GM18867 (cell line): Measurements from ENCODE around the gene TP53BP2.
A peak's percentile ranks its signal among the peaks of the same experiment; 100 is the strongest.
"Not testable (repeated sequence)": the region's sequence is repeated elsewhere in the genome, so short reads cannot be mapped to it uniquely, and the experiment has no call there.

Experiments used
- ATAC-seq: cut with Tn5 transposase; IDR thresholded peaks from one replicate; pipeline ENCODE4 v1.9.1; 2021; ENCODE audit warnings: mild to moderate bottlenecking, moderate library complexity; ENCODE audit not compliant: unreplicated experiment

Gene TP53BP2

DNA sequence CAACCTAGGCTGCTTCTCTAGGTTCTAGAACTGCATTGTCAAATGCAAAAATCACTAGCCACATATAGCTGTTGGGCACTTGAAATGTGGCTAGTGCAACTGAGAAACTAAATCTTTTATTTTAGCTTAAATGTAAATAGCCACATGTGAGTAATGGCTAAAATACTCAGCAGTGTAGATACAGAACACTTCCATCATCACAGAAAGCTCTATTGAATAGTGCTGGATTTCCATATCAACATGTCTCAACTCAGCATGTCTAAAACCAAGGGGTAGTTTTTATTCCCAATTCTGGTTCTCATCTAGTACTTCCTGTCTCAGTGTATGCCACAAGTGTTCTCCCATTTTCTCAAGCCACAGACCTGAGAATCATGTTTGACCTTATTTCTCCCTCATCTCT, 7.5 kb upstream of the TP53BP2 start:
- no peak for ATAC-seq

DNA sequence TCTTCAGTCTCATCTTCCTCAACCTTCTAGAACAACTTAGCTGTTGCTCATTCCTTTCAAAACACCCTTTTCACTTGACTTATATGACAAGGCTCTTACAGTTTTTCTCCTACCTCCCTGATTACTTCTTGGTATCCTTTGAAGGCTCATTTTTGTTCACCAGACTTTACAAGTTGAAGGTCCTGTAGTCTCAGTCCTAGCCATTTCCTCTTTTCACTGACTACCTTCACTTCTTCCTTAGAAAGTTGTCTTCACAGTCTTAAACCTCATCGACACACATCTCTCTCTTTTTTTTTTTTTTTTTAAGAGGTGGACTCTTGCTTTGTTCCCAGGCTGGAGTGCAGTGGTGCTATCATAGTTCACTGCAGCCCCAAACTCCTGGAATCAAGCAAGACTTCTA, 6.6 kb upstream of the TP53BP2 start:
- ATAC-seq, result no peak

DNA sequence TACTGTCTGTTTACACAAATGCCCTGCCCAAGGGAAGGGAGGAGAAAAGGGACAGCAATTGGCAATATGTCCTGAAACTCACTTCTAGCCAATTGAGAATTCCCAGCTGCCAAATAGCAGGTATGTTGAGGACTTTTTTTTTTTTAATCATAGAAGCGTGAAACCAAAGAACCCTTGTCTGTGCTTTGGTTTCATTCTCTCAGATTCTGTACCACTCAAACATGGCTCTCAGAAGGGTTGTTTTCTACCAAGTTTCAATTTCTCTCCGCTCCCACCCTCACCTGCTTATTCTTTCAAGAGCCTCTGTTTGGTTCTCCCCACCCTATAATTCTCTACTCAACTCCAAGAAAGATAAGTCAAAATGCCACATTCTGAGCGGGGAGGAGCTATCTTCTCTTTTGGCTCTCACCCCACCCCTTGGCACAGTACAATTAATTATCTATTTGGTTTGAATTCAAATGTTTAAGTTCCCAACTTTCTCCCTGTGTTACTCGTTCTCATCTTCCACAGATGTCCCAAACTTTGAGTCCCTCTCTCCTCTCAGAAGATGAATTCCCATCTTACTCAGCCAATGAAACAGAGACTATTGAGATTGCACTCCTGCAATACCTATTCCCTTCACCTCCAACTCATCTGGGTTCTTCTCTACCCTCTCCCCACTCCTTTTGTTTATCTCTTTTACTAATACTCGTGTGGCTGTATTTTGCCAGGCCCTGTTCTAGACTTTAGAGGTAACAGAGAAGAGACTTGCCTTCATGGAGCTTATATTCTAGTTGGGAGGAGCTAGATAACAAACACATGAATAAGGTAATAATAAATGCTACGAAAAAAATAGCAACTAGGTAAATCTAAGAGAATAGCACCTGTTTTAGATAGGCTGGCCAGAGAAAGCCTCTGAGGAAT, 3.9 kb upstream of the TP53BP2 start:
- peak; percentile 26 for ATAC-seq

DNA sequence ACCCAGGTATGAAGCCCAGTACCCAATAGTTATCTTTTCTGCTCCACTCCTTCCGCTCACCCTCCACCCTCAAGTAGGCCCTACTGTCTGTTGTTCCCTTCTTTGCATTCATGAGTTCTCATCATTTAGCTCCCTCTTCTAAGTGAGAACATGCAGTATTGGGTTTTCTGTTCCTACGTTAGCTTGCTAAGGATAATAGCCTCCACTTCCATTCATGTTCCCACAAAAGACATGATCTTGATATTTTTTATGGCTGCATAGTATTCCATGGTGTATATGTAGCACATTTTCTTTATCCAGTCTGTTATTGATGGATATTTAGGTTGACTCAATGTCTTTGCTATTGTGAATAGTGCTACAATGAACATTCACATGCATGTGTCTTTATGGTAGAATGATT, 2.8 kb upstream of the TP53BP2 start:
- no peak for ATAC-seq

DNA sequence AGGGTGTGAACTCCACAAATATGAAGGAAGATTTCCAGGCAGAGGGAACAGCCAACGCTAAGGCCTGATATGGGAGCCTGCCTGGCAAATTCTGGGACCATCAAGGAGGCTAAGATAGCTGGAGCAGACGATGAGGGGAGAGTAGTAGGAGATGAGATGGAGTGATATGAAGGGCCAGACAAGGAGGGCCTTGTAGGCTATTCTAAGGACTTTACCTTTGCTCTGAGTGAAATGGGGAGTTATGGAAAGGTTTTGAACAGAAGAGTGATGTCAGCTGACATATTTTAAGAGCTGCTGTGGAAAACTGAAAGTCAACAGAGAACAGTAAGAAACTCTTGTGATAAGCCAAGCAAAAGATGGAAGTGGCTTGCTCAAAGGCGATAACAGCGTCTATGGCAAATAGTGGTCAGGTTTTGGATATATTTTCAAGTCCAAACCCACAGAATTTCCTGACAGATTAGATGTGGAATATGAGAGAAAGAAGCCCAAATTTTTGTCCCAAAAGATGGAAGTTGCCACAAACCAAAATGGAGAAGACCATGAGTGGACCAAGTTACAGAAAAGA, 2.1 kb upstream of the TP53BP2 start:
- no peak for ATAC-seq

DNA sequence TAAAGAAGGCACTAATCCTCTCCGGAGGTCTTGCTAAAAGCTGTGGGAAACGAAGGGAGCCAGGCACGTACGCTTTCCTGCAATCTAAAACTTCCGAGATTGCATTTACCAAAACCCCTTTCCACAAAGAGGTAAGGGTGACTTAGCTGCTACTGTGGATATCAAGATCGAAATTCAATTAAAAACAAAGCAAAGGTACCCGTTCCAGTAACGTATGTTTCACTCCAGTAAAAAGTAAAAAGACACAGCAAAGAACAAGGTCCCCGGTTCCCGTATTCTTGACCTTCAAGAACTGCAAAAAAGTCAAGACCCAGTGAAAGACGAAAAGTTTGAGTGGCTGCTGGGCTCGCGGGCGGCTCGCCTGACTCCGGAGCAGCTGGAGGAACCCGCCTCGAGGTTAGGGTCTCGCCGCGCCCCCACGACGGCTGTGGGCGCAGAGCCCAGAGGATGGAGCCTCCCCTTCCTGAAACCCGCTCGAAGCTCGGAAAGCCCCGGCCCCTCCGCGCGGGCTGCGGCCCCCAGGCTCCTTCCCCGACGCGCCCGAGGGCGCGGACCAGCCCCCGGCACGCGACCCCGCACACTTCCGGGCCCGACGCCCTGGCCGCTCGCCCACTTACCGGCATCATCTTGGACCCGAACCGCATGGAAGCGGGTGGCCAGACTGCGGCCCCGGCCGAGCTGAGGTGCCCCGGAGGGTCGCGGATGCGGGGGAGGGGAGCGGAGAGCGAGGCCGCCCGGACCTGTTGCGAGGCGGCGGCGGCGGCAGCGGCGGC, 524 bp downstream of the TP53BP2 start:
- ATAC-seq, result peak; percentile 10

DNA sequence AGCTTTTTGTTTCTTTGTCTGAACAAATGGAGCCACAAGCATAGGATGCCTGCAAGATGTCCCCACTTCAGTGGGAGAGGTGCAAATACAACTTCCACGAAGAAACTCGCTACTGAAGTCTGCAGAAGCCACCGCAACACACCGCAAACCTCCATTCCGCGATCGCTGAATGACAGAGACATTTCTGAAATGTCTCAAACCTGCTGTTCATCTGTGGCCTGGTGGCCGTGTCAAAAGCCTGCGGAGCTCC, 1.0 kb downstream of the TP53BP2 start:
- ATAC-seq, result no peak

DNA sequence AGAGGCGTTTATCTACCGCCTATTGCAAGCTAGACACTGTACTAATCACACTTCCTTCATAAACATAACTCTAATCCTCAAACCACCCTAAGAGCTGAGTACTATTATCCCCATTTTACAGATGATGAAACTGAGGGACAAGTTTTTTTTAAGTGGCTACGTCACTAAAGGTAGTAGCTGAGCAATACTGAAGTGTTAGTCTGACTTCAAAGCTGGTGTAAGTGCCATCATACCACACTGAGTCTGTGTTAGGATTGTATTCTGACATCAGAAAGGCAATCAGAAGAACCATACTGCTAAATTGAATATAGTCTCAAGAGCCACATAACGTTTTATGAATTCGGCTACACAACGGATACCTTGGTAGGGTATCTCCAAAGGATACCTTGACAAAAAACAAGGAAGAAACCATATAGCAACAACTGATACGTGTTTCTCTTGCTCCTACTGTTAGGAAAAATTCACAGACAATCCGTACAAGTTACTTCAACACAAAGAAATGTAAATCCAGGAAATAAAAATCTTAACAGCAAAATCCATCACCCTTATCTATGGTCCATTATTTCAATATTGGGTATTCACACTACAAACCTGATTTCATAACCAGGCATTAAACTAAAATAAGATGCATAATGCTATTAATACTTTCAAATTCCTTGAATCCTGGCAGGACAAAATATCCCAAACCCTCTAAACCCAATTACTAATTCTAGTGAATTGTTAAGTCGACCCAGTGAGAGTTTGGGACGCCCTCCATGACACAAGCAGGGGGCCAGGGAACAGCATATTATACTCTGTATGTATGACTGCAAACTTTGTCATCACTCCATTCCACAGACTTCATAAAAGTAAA, 1.6 kb downstream of the TP53BP2 start:
- ATAC-seq, result no peak

DNA sequence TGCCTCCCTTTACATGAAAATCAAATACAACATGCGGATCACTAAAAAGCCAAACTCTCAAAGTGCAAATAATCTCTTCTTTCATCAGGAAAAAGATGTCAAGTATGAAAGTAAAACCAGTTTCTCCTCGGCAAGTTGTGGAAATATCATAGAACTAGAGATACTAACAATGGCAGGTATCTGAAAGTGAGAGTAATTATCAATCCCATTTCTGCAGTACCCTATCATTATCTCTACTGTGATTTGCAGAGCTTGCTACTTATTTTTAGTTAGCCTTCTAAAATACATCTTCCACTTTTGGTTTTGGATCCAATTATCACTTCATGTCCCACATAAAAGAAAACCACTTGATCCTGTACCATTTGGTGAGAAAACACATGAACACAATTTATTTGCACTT, 3.0 kb downstream of the TP53BP2 start:
- ATAC-seq, result no peak

DNA sequence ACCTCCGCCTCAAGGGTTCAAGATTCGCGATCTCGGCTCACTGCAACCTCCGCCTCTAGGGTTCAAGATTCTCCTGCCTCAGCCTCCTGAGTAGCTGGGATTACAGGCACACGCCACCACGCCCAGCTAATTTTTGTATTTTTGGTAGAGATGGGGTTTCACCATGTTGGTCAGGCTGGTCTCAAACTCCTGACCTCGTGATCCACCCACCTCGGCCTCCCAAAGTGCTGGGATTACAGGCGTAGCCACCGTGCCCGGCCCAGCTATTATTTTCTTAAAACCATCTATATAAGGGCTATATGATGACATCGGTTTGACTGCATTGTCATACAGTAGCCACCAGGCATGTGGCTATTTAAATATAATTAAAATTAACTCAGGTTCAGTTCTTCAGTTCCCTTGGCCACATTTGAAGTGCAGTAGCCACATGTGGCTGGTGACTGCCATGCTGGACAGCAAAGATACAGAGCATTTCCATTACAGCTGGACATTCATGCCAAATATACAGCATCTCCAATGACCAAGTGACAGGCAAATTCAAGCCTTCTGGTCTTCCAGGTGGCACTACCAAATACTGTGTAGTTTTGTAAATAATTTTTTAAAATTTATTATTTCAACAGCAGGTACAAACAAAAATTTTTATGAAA, 3.6 kb downstream of the TP53BP2 start:
- not testable (repeated sequence) for ATAC-seq

DNA sequence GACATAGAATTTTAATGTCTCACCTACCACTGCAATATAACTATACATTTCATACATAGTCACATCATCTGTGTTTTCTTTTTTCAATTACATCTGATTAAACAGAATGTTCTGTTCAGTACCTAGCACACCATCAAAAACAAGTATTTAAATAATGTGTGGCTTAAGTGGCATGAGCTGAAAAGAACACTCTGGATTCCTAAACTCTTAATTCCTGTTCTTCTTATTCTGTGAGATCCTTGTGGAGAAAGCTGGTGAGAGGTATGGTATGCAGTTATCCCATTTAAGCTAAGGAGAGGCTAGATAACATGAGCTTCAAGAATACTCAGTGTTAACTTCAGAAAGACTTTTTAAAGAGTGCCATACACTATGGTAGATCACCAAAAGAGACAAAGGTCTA, 5.5 kb downstream of the TP53BP2 start:
- ATAC-seq, result no peak

DNA sequence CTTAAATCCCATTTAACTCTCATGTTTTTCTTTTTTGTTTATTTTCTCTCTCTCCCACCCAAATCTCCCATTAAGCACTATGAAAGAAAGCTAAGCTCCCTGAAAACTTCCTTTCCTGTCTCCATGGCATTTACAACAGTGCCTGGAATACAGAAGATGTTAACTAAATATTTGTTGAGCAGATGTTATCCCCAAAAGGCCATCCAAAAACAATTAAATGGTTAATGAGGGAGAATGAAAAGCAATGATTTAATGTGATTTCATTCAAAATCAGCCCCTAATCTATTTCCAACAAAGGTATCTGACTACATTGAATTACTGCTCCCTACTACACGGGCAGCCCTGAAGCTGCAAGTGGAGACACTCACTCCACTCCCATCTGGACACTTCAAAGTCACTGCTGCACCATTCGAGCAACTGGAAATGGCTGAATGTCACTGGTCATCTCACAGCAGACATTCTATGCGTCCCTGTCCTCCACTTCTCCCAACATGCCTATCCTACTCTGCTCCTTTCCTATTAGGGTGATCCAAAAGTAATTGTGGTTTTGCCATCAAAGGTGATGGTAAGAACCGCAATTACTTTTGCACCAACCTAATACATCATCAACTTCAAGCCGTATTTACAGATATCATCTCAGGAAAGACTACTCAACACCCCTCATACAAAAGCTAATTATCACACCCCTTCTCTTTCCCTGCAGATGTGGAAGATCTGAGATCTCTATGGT, 7.5 kb downstream of the TP53BP2 start:
- no peak for ATAC-seq

DNA sequence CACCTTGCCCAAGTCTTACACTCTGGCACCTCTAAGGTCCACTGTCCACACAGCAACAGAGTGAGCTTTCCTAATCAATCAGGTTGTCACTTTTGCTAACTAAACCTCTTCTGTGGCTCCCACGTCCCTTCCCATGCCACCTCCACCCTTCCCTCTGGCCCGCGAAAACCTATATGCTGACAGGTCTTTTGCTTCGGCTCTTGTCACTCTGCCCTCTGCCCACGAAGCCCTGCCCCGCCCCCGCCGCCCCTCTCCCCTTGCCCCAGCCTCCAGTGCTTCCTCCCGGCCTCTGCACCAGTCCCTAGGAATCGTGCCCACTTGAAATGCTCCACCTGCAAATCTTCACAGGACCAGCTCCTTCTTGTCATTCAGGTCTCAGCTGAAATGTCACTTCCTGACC, 8.1 kb downstream of the TP53BP2 start:
- no peak for ATAC-seq

DNA sequence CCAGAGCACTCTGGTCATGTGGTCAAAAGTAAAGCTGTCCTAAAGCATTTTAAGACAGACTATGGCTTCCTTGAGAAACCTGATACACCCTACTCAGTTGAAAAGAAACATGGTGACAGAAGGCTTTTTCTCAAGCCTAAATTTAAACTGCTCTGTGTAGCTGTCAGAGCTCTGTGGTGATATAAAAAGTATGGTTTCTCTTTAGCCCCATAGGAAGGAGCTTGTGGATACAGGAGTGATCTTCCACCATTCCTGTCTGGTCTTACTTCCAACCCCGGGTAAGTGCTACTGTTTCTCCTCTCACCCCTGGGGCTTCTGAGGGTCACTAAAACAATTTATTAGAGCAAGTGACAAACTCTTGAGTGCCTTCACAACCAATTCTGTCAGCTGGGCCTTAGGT, 8.5 kb downstream of the TP53BP2 start:
- no peak for ATAC-seq

DNA sequence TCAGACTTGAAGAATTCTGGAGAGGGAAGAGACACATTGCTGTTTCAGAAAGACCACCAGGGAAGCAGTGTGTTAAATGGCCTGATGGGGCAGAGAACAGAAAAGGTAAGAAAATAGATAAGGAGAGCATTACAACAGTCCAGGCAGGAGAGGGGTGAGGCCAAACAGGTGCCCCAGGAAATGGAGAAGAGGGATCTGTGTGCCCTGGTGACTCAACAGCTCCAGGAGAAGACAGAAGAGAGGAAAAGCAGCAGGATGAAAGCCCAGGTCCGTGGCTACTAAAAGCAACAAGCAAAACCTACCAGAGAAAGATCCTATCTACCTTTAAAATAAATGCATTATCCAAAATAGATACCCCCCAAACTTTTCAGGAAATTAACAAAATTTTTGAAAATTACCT, 9.2 kb downstream of the TP53BP2 start:
- no peak for ATAC-seq

DNA sequence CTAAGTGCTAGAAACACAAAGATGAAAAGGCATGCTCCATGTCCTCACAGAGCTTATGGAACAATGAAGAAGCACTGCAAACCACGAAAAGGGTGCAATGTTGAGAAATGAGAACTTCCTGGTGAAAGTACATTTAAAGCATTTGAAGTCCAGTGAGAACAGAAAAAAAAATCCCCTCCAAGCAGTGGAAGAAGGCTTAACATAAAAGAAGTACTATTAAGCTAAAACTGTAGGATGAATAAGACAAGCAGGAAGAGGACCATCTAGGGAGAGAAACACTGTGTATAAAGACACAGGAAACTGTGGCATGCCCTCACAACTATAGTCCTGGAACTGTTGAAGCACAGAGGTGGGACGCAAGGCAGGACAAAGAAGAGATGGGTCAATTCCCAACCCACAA, 10.0 kb downstream of the TP53BP2 start:
- no peak for ATAC-seq

DNA sequence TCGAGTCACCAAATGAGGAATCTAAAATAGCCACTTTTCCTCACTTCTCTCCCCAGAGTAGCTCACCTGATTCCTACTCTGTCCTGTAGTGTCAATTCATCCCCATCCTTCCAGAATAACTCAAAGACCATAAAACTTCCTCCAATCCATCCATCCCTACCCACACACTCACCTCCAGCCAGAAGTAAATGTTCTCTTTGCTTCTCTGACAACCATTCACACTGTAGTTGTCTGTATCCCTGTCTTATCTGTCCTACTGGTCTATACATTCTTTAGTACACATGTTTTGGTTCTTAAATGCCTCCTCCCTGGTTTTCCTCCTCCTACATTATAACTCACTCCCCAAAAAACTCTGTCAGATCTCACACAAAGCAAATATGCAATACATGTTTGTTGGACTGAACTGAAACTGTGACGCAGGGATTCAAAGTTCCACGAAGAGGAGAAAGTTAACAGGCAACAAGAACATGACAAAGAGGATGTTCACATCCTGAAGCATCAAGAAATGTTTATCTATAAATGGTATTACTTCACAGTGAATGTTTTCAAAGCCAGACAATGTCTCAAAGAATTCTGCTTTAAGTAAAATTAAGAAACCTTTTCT, 11.0 kb downstream of the TP53BP2 start:
- no peak for ATAC-seq

DNA sequence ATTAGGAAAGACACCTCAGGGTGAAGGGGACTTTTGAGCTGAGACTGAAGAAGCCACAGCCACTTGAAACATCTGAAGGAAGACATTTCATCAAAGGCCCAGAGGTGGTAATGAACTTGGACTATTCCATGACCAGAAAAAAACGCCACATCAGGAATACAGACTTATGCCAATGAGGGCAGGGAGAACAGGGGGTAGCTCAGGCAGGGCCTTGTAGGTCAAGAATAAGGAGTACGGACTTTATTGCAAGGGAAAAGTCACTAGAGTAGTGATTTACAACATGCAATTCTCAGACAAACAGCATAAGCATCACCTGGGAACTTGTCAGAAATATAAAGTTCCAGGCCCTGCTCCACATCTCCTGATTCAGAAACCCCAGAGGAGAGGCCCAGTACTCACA, 11.8 kb downstream of the TP53BP2 start:
- ATAC-seq, result no peak

DNA sequence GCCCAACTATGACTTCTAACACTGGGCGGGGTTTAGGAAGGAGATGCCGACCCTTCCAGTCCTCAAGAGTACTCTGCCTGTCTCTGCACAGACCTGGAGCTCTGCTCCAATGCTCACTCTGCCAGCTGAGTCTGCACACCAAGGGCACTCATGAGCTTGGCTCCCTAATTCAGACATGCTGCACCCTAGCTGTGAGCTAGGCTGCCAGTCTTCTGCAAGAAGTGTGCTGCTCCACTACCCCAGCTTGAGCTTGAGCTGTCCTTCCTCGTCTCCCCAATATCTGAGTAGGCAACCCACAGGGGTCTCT, 13.2 kb downstream of the TP53BP2 start:
- no peak for ATAC-seq
